ENCODE data around the gene VTA1. TPM values are rescaled to one million over a fixed set of nuclear protein-coding genes. Genes with fewer than 3 reads are reported as not detected.

Gene VTA1
- total RNA-seq, 4 donors from 2014 or later: 42.2 to 55.0 (median 50.2) TPM

- Histone ChIP-seq H3K36me3 (no peaks in the 10 kb centered on the region), H3K4me1 (no peaks in the 10 kb centered on the region), H3K27me3 (peaks cover 0 to 2% (median 0%) of the 10 kb centered on the region in 4 donors), H3K4me3 (no peak overlapping the region), H3K27ac (no peak overlapping the region), H3K9me3 (no peaks in the 10 kb centered on the region)
- TF ChIP-seq, protein P1, sequence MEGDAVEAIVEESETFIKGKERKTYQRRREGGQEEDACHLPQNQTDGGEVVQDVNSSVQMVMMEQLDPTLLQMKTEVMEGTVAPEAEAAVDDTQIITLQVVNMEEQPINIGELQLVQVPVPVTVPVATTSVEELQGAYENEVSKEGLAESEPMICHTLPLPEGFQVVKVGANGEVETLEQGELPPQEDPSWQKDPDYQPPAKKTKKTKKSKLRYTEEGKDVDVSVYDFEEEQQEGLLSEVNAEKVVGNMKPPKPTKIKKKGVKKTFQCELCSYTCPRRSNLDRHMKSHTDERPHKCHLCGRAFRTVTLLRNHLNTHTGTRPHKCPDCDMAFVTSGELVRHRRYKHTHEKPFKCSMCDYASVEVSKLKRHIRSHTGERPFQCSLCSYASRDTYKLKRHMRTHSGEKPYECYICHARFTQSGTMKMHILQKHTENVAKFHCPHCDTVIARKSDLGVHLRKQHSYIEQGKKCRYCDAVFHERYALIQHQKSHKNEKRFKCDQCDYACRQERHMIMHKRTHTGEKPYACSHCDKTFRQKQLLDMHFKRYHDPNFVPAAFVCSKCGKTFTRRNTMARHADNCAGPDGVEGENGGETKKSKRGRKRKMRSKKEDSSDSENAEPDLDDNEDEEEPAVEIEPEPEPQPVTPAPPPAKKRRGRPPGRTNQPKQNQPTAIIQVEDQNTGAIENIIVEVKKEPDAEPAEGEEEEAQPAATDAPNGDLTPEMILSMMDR (IDR thresholded peaks at IDR 0.05): no peak
- no peak for TF ChIP-seq POLR2A (IDR thresholded peaks at IDR 0.05)
- DNase-seq: no peak
- intact Hi-C loops (cut with DNase I): no loop called here
- WGBS, 2 donors: 76 to 85% methylated on average over 7 to 8 of the region's 8 CpGs
Observed at GRCh38 chr6:142233945-142234682, 87.1 kb downstream of the VTA1 start.

DNA sequence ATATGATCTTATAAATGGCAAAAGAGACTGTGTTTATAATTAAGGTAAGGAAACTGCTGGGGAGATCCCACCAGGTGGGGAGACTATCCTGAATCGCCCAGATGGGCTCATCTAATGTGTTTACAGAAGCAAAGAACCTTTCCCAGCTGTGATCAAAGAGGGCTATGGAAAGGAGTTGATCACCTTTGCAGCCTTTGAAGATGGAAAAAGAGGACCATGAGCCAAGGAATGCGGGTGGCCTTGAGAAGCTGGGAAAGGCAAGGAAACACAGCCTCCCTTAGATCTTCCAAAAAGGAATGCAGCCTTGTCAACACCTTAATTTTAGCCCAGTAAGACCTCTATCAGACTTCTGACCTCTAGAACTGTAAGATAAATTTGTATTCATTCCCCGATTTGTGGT, 88.2 kb downstream of the VTA1 start:
- DNase-seq: no peak
- TF ChIP-seq, protein P1 (IDR thresholded peaks at IDR 0.05): no peak
- no peak for TF ChIP-seq POLR2A (IDR thresholded peaks at IDR 0.05)
- 34 to 51% methylated on average over 3 of the region's 3 CpGs for WGBS, 2 donors
- H3K27ac ChIP-seq: no peak overlapping the region
- H3K9me3 ChIP-seq: no peaks in the 10 kb centered on the region
- H3K36me3 ChIP-seq: no peaks in the 10 kb centered on the region
- H3K4me1 ChIP-seq: no peaks in the 10 kb centered on the region
- H3K4me3 ChIP-seq: no peak overlapping the region
- peaks cover 0 to 2% (median 0%) of the 10 kb centered on the region in 4 donors for H3K27me3 ChIP-seq
- intact Hi-C loops (cut with DNase I): no loop called here

- Histone ChIP-seq H3K9me3 (no peaks in the 10 kb centered on the region), H3K27ac (no peak overlapping the region), H3K4me1 (no peaks in the 10 kb centered on the region), H3K36me3 (no peaks in the 10 kb centered on the region), H3K4me3 (no peak overlapping the region), H3K27me3 (peaks cover 0 to 2% (median 0%) of the 10 kb centered on the region in 4 donors)
- intact Hi-C loops (cut with DNase I): no loop called here
- no peak for DNase-seq
- no peak for TF ChIP-seq POLR2A (IDR thresholded peaks at IDR 0.05)
- TF ChIP-seq, protein P1 (IDR thresholded peaks at IDR 0.05): no peak
- 62 to 66% methylated on average over 2 of the region's 2 CpGs for WGBS, 2 donors
Observed at GRCh38 chr6:142235791-142236190, 88.7 kb downstream of the VTA1 start.

GRCh38 chr6:142236691-142237090, 89.6 kb downstream of the VTA1 start:
- WGBS, 2 donors: 65 to 74% methylated on average over 4 of the region's 4 CpGs
- no peaks in the 10 kb centered on the region for H3K36me3 ChIP-seq
- H3K4me3 ChIP-seq: no peak overlapping the region
- intact Hi-C loops (cut with DNase I): no loop called here
- peaks cover 0 to 2% (median 0%) of the 10 kb centered on the region in 4 donors for H3K27me3 ChIP-seq
- no peaks in the 10 kb centered on the region for H3K9me3 ChIP-seq
- no peaks in the 10 kb centered on the region for H3K4me1 ChIP-seq
- H3K27ac ChIP-seq: no peak overlapping the region
- TF ChIP-seq, protein P1 (IDR thresholded peaks at IDR 0.05): no peak
- no peak for TF ChIP-seq POLR2A (IDR thresholded peaks at IDR 0.05)
- no peak for DNase-seq

- intact Hi-C loops (cut with DNase I): no loop called here
- H3K27me3 ChIP-seq: no peaks in the 10 kb centered on the region
- H3K4me3 ChIP-seq: no peak overlapping the region
- no peak for TF ChIP-seq POLR2A (IDR thresholded peaks at IDR 0.05)
- TF ChIP-seq, protein P1 (IDR thresholded peaks at IDR 0.05): no peak
- H3K4me1 ChIP-seq: no peaks in the 10 kb centered on the region
- no peaks in the 10 kb centered on the region for H3K9me3 ChIP-seq
- WGBS, 2 donors: 69 to 91% methylated on average over 3 of the region's 3 CpGs
- no peak overlapping the region for H3K27ac ChIP-seq
- no peak for DNase-seq
- no peaks in the 10 kb centered on the region for H3K36me3 ChIP-seq
Observed at GRCh38 chr6:142238881-142239280, 91.8 kb downstream of the VTA1 start.

All from esophagus squamous epithelium (tissue), 5 donors.